ENCODE data around the gene COQ8B.

COQ8B gene

GRCh38 chr19:40687525-40688016 lies 29.1 kb downstream of the COQ8B start:
- Histone ChIP-seq H3K4me3 (ENCODE audit: low read length) (no peak overlapping the region), H3K27me3 (ENCODE audit: insufficient read depth, low read length) (no peaks in the 10 kb centered on the region), H3K27ac (ENCODE audit: low read length) (no peak overlapping the region), H3K9me3 (ENCODE audit: insufficient read depth, low read depth, low read length) (no peaks in the 10 kb centered on the region), H3K9ac (ENCODE audit: low read depth, low read length) (no peak overlapping the region), H3K4me1 (ENCODE audit: insufficient read depth, low read length) (peaks cover 3% of the 10 kb centered on the region; the same call in 1 of the 2 replicates), H3K36me3 (ENCODE audit: insufficient read depth, low read depth, low read length) (peaks cover 27% of the 10 kb centered on the region)

GRCh38 chr19:40686882-40687524 lies 29.7 kb downstream of the COQ8B start:
- Histone ChIP-seq H3K4me3 (ENCODE audit: low read length) (no peak overlapping the region), H3K4me1 (ENCODE audit: insufficient read depth, low read length) (peaks cover 3% of the 10 kb centered on the region; the same call in 1 of the 2 replicates), H3K27ac (ENCODE audit: low read length) (no peak overlapping the region), H3K9me3 (ENCODE audit: insufficient read depth, low read depth, low read length) (no peaks in the 10 kb centered on the region), H3K36me3 (ENCODE audit: insufficient read depth, low read depth, low read length) (peaks cover 33% of the 10 kb centered on the region), H3K9ac (ENCODE audit: low read depth, low read length) (no peak overlapping the region), H3K27me3 (ENCODE audit: insufficient read depth, low read length) (no peaks in the 10 kb centered on the region)

- H3K36me3 ChIP-seq (ENCODE audit: insufficient read depth, low read depth, low read length) = peaks cover 43% of the 10 kb centered on the region
Measured at GRCh38 chr19:40685563-40685962, 31.1 kb downstream of the COQ8B start.

GRCh38 chr19:40685016-40685526 lies 31.6 kb downstream of the COQ8B start:
- Histone ChIP-seq H3K9ac (ENCODE audit: low read depth, low read length) (no peak overlapping the region), H3K4me1 (ENCODE audit: insufficient read depth, low read length) (no peaks in the 10 kb centered on the region; the same call in 1 of the 2 replicates), H3K36me3 (ENCODE audit: insufficient read depth, low read depth, low read length) (peaks cover 45% of the 10 kb centered on the region), H3K27ac (ENCODE audit: low read length) (no peak overlapping the region), H3K4me3 (ENCODE audit: low read length) (no peak overlapping the region), H3K27me3 (ENCODE audit: insufficient read depth, low read length) (no peaks in the 10 kb centered on the region), H3K9me3 (ENCODE audit: insufficient read depth, low read depth, low read length) (no peaks in the 10 kb centered on the region)

More at GRCh38 chr19:40685563-40685962, 31.1 kb downstream of the COQ8B start:
- Histone ChIP-seq H3K9me3 (ENCODE audit: insufficient read depth, low read depth, low read length) (no peaks in the 10 kb centered on the region), H3K4me3 (ENCODE audit: low read length) (no peak overlapping the region), H3K9ac (ENCODE audit: low read depth, low read length) (no peak overlapping the region), H3K4me1 (ENCODE audit: insufficient read depth, low read length) (no peaks in the 10 kb centered on the region; the same call in 1 of the 2 replicates), H3K27me3 (ENCODE audit: insufficient read depth, low read length) (no peaks in the 10 kb centered on the region), H3K27ac (ENCODE audit: low read length) (no peak overlapping the region)

- Histone ChIP-seq H3K4me3 (ENCODE audit: low read length) (no peak overlapping the region), H3K9me3 (ENCODE audit: insufficient read depth, low read depth, low read length) (no peaks in the 10 kb centered on the region), H3K36me3 (ENCODE audit: insufficient read depth, low read depth, low read length) (peaks cover 51% of the 10 kb centered on the region), H3K4me1 (ENCODE audit: insufficient read depth, low read length) (no peaks in the 10 kb centered on the region), H3K27ac (ENCODE audit: low read length) (no peak overlapping the region), H3K27me3 (ENCODE audit: insufficient read depth, low read length) (no peaks in the 10 kb centered on the region), H3K9ac (ENCODE audit: low read depth, low read length) (no peak overlapping the region)
Measured at GRCh38 chr19:40684280-40684679, 32.4 kb downstream of the COQ8B start.

GRCh38 chr19:40683437-40683836 lies 33.2 kb downstream of the COQ8B start:
- Histone ChIP-seq H3K9ac (ENCODE audit: low read depth, low read length) (no peak overlapping the region), H3K27ac (ENCODE audit: low read length) (no peak overlapping the region), H3K9me3 (ENCODE audit: insufficient read depth, low read depth, low read length) (no peaks in the 10 kb centered on the region), H3K27me3 (ENCODE audit: insufficient read depth, low read length) (no peaks in the 10 kb centered on the region), H3K4me1 (ENCODE audit: insufficient read depth, low read length) (no peaks in the 10 kb centered on the region), H3K4me3 (ENCODE audit: low read length) (no peak overlapping the region), H3K36me3 (ENCODE audit: insufficient read depth, low read depth, low read length) (peaks cover 56% of the 10 kb centered on the region)

GRCh38 chr19:40682431-40682964 lies 34.2 kb downstream of the COQ8B start:
- Histone ChIP-seq H3K9me3 (ENCODE audit: insufficient read depth, low read depth, low read length) (no peaks in the 10 kb centered on the region), H3K4me3 (ENCODE audit: low read length) (no peak overlapping the region), H3K4me1 (ENCODE audit: insufficient read depth, low read length) (no peaks in the 10 kb centered on the region), H3K27ac (ENCODE audit: low read length) (no peak overlapping the region), H3K36me3 (ENCODE audit: insufficient read depth, low read depth, low read length) (peaks cover 66% of the 10 kb centered on the region), H3K27me3 (ENCODE audit: insufficient read depth, low read length) (no peaks in the 10 kb centered on the region), H3K9ac (ENCODE audit: low read depth, low read length) (no peak overlapping the region)

- Histone ChIP-seq H3K4me3 (ENCODE audit: low read length) (no peak overlapping the region), H3K9me3 (ENCODE audit: insufficient read depth, low read depth, low read length) (no peaks in the 10 kb centered on the region), H3K9ac (ENCODE audit: low read depth, low read length) (no peak overlapping the region), H3K27me3 (ENCODE audit: insufficient read depth, low read length) (no peaks in the 10 kb centered on the region), H3K4me1 (ENCODE audit: insufficient read depth, low read length) (no peaks in the 10 kb centered on the region), H3K27ac (ENCODE audit: low read length) (no peak overlapping the region), H3K36me3 (ENCODE audit: insufficient read depth, low read depth, low read length) (peaks cover 74% of the 10 kb centered on the region)
Measured at GRCh38 chr19:40681039-40681438, 35.6 kb downstream of the COQ8B start.

GRCh38 chr19:40677156-40677555 lies 39.5 kb downstream of the COQ8B start:
- Histone ChIP-seq H3K27ac (ENCODE audit: low read length) (no peak overlapping the region), H3K4me3 (ENCODE audit: low read length) (no peak overlapping the region), H3K36me3 (ENCODE audit: insufficient read depth, low read depth, low read length) (peaks cover 83% of the 10 kb centered on the region), H3K4me1 (ENCODE audit: insufficient read depth, low read length) (no peaks in the 10 kb centered on the region), H3K27me3 (ENCODE audit: insufficient read depth, low read length) (no peaks in the 10 kb centered on the region), H3K9me3 (ENCODE audit: insufficient read depth, low read depth, low read length) (no peaks in the 10 kb centered on the region), H3K9ac (ENCODE audit: low read depth, low read length) (no peak overlapping the region)

- Histone ChIP-seq H3K4me1 (ENCODE audit: insufficient read depth, low read length) (no peaks in the 10 kb centered on the region), H3K36me3 (ENCODE audit: insufficient read depth, low read depth, low read length) (peaks cover 87% of the 10 kb centered on the region), H3K27ac (ENCODE audit: low read length) (no peak overlapping the region), H3K9ac (ENCODE audit: low read depth, low read length) (no peak overlapping the region), H3K27me3 (ENCODE audit: insufficient read depth, low read length) (no peaks in the 10 kb centered on the region), H3K9me3 (ENCODE audit: insufficient read depth, low read depth, low read length) (no peaks in the 10 kb centered on the region), H3K4me3 (ENCODE audit: low read length) (no peak overlapping the region)
Measured at GRCh38 chr19:40674291-40674690, 42.4 kb downstream of the COQ8B start.

- no peak overlapping the region for H3K9ac ChIP-seq (ENCODE audit: low read depth, low read length)
- peaks cover 89% of the 10 kb centered on the region for H3K36me3 ChIP-seq (ENCODE audit: insufficient read depth, low read depth, low read length)
- H3K27me3 ChIP-seq (ENCODE audit: insufficient read depth, low read length) = no peaks in the 10 kb centered on the region
- H3K27ac ChIP-seq (ENCODE audit: low read length) = no peak overlapping the region
- H3K4me1 ChIP-seq (ENCODE audit: insufficient read depth, low read length) = no peaks in the 10 kb centered on the region
- H3K9me3 ChIP-seq (ENCODE audit: insufficient read depth, low read depth, low read length) = no peaks in the 10 kb centered on the region
- no peak overlapping the region for H3K4me3 ChIP-seq (ENCODE audit: low read length)
Measured at GRCh38 chr19:40673397-40673796, 43.3 kb downstream of the COQ8B start.
